SJCRH30 (cell line): Measurements from ENCODE around the gene SCAF11. TPM values are rescaled to one million over a fixed set of nuclear protein-coding genes. Genes with fewer than 3 reads are reported as not detected.

Experiments
- DNase-seq, 2 experiments: peaks; one replicate each; pipeline ENCODE4 v3.0.0-alpha.2; 2015 to 2020
- H3K27ac ChIP-seq: fragments of 250-450 bp; sonication (Bioruptor Pico); 2 replicates; pipeline ENCODE4 v1.5.1; 2020; ENCODE audit warnings: mild to moderate bottlenecking, moderate library complexity
- H3K27me3 ChIP-seq: fragments of 250-450 bp; sonication (Bioruptor Pico); 2 replicates; pipeline ENCODE4 v1.5.1; 2020; ENCODE audit warnings: mild to moderate bottlenecking, moderate library complexity
- H3K36me3 ChIP-seq: fragments of 250-450 bp; sonication (Bioruptor Pico); 2 replicates; pipeline ENCODE4 v1.5.1; 2020; ENCODE audit warnings: mild to moderate bottlenecking, moderate library complexity
- H3K4me1 ChIP-seq: fragments of 250-450 bp; sonication (Bioruptor Pico); 2 replicates; pipeline ENCODE4 v1.5.1; 2020; ENCODE audit warnings: mild to moderate bottlenecking, moderate library complexity
- H3K4me3 ChIP-seq: fragments of 250-450 bp; sonication (Bioruptor Pico); 2 replicates; pipeline ENCODE4 v1.5.1; 2020; ENCODE audit warnings: mild to moderate bottlenecking, moderate library complexity
- H3K9me3 ChIP-seq: fragments of 250-450 bp; sonication (Bioruptor Pico); replicated peaks from 2 replicates; pipeline ENCODE4 v1.5.1; 2020; ENCODE audit warnings: mild to moderate bottlenecking, moderate library complexity
- total RNA-seq: library from RNA; depleted of rRNA; stranded (reverse); fragments of >200 nt; shearing (Covaris generic); gene quantifications from 2 replicates; pipeline ENCODE4 v1.2.3, GENCODE V29; 2014

Gene SCAF11
- total RNA-seq, 1 experiment from 2014 or later = 169 TPM

DNA sequence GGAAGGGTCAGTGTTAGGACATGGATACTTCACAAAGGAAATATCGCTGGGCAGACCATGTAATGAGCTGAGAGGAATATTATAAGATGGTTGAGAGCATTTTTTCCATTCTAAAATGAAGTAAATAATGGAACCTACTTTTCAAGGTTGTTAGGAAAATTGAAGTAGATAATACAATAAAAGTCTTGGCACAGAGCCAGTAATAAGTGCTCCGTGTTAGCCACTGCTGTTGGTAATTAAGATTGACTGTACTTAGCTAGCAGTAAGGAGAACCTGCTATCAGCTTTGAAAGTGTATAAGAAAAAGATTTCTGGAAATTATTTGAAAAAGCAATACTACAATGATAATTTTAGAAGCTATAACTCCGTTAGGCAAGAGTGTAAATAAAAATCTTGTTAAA, 77.6 kb downstream of the SCAF11 start:
- no peaks in the 10 kb centered on the region for H3K9me3 ChIP-seq
- H3K27ac ChIP-seq = no peak overlapping the region
- no peaks in the 10 kb centered on the region for H3K27me3 ChIP-seq
- DNase-seq = no peak
- peaks cover 18% of the 10 kb centered on the region for H3K36me3 ChIP-seq
- no peaks in the 10 kb centered on the region for H3K4me1 ChIP-seq
- H3K4me3 ChIP-seq = no peak overlapping the region

DNA sequence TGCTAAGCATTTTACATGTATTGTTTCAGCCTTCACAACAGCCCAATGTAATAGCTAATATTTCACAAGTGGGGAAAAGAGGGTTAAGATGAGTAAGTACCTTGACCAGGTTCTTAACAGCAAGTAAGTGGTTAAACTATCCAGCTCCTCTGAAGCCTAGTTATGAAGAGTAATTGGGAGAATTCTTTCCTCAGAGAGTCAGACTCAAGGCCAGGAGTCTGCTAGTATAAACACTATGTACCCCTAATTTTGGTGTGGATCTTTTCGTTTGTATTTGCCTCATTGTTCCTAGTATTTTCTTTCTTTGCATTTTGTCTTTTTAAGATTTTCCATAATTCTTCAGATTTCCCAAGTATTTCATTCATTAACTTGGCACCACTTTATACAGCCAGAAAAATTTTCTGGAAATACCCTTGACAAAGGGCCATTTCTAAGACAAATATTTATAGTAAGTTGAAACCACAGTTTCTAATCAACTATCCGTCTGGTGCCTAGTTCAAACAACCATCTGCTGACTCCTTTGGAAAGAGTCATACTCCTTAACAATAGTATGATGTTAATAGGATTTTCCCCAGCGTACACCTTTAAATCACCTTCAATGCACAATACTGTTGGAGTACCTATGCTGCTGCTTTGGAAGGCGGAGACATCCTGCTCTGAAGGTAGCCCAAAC, 81.2 kb downstream of the SCAF11 start:
- Histone ChIP-seq H3K36me3 (peaks cover 35% of the 10 kb centered on the region), H3K9me3 (no peaks in the 10 kb centered on the region), H3K4me3 (no peak overlapping the region), H3K4me1 (no peaks in the 10 kb centered on the region), H3K27me3 (no peaks in the 10 kb centered on the region), H3K27ac (no peak overlapping the region)
- no peak for DNase-seq

DNA sequence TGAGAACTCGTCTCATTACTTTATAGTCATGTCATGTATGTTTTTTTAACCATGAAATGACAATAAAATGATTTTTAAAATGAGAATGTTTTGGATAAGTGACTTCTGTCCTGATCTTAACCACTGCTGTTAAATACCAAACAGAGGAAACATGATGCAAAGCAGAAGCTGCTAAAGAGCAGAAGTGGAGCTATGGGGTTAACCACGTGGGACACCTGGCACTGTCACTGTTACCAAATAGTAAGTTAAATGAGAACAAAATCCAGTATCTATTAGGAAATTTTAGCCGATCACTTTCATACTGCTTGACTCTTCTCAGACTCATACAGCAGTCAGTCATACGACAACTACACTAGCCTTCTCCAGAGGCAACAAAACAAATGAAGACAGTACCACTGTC, 82.4 kb downstream of the SCAF11 start:
- DNase-seq = no peak
- Histone ChIP-seq H3K27ac (no peak overlapping the region), H3K36me3 (peaks cover 40% of the 10 kb centered on the region), H3K9me3 (no peaks in the 10 kb centered on the region), H3K4me3 (no peak overlapping the region), H3K4me1 (no peaks in the 10 kb centered on the region), H3K27me3 (no peaks in the 10 kb centered on the region)

DNA sequence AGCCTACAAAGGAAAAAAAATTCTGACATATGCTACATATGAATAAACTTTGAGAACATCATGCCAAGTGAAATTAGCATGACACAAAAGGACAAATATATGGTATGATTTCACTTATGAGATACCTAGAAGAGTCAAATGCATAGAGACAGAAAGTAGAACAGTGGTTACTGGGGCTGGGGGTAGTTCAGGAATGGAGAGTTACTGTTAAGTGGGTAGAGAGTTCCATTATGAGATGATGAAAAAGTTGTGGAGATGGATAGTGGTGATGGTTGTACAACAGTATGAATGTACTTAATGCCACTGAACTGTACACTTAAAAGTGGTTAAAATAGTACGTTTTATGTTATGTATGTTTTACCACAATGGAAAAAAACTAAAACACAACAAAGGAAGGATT, 92.3 kb downstream of the SCAF11 start:
- Histone ChIP-seq H3K4me3 (no peak overlapping the region), H3K27me3 (no peaks in the 10 kb centered on the region), H3K9me3 (no peaks in the 10 kb centered on the region), H3K36me3 (peaks cover 59% of the 10 kb centered on the region), H3K27ac (no peak overlapping the region), H3K4me1 (no peaks in the 10 kb centered on the region)
- no peak for DNase-seq

DNA sequence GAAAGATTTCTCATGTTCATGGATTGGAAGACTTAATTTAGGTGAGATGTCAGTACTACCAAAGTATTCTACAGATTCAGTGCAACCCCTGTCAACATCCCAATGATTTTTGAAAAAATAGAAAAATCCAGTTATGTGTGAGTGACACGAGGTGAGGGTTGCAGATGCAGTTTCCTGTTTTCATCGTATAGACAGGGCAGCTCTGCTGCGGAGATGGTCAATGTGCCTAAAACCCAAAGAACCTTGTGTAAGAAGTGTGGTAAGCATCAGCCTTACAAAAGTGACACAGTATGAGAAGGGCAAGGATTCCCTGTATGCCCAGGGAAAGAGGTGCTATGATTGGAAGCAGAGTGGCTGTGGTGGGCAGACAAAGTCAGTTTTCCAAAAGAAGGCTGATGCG, 94.4 kb downstream of the SCAF11 start:
- H3K36me3 ChIP-seq = peaks cover 74% of the 10 kb centered on the region

DNA sequence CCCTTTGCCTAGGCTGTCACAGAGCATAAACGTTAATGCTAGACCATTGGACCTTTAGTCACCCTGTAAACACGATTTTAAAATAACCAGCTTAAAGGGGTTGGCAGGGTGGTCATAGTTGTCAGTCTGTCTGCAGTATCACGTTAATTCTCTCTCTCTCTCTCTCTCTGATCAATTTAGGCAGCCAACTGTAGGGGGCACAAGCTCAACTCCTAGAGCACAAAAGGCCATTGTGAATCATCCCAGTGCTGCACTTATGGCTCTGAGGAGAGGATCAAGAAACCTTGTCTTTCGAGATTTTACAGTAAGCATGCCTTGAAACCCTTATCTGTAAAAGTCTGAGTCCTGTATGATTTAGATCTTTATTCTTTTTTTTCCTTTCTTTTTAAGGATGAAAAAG, 97.1 kb downstream of the SCAF11 start:
- no peaks in the 10 kb centered on the region for H3K27me3 ChIP-seq
- no peaks in the 10 kb centered on the region for H3K9me3 ChIP-seq
- H3K27ac ChIP-seq = no peak overlapping the region
- no peak overlapping the region for H3K4me3 ChIP-seq
- peak in 1 of 2 experiments; percentile 50 for DNase-seq
- no peaks in the 10 kb centered on the region for H3K4me1 ChIP-seq
- H3K36me3 ChIP-seq = peaks cover 57% of the 10 kb centered on the region

More for the DNA sequence above, 94.4 kb downstream of the SCAF11 start:
- H3K27me3 ChIP-seq = no peaks in the 10 kb centered on the region
- DNase-seq = no peak
- no peak overlapping the region for H3K27ac ChIP-seq
- no peaks in the 10 kb centered on the region for H3K9me3 ChIP-seq
- H3K4me1 ChIP-seq = no peaks in the 10 kb centered on the region
- no peak overlapping the region for H3K4me3 ChIP-seq

DNA sequence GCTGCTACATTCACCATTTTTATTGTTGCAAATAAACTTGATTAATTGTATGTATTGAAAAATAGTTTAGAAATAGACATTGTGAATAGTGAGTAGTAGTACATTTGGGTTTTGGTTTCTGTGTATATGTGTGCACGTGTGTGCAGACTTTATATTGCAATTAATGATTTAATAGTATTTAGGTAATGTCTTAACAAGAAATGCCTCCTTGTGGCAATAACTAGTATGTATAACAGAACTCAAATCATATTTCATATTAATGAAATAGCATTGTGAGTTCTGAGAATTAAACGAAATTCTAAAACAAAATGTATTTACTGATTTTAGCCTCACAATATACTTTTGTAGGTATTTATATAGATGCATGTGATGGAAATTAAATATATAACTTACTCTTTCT, 100.1 kb downstream of the SCAF11 start:
- DNase-seq = no peak
- Histone ChIP-seq H3K36me3 (peaks cover 50% of the 10 kb centered on the region), H3K4me1 (no peaks in the 10 kb centered on the region), H3K4me3 (no peak overlapping the region), H3K9me3 (no peaks in the 10 kb centered on the region; the same call in 1 of the 2 replicates), H3K27me3 (no peaks in the 10 kb centered on the region), H3K27ac (no peak overlapping the region)

DNA sequence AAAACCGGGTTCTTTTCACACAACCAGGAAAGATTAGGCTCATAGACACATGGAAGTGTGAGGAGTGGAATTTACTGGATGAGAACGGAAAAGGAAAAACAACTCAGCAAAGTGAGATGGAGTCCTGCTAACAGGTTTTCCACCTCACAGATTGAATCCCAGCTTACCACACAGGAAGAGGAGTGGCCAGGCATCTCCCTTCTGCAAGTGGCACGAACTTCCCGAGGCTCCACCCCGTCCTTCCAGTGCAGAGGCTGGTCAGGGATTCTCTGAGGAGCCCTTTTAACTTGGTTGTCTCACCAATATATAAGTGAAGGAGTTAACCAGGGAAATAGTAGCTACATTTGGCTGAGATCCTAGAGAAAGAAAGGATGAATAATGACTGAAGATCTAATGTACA, 102.8 kb downstream of the SCAF11 start:
- no peak overlapping the region for H3K27ac ChIP-seq
- peaks cover 35% of the 10 kb centered on the region for H3K36me3 ChIP-seq
- H3K9me3 ChIP-seq = no peaks in the 10 kb centered on the region; the same call in 1 of the 2 replicates
- H3K4me3 ChIP-seq = no peak overlapping the region
- H3K4me1 ChIP-seq = no peaks in the 10 kb centered on the region
- DNase-seq = no peak
- no peaks in the 10 kb centered on the region for H3K27me3 ChIP-seq

DNA sequence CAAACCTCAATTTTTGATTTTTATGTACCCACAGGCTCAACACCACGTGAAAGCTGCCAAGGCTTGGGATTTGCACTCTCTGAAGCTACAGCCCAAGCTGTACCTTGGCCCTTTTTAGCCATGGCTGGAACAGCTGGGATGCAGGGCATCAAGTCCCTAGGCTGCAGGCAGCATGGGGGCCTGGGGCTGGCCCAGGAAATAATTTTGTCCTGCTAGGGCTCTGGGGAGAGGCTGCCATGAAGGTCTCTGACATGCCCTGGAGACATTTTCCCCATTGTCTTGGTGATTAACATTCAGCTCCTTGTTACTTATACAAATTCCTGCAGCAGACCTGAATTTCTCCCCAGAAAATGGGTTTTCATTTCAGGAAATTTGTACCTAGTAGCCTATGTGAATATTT, 103.7 kb downstream of the SCAF11 start:
- peaks cover 31% of the 10 kb centered on the region for H3K36me3 ChIP-seq
- no peaks in the 10 kb centered on the region; the same call in 1 of the 2 replicates for H3K9me3 ChIP-seq
- H3K27me3 ChIP-seq = no peaks in the 10 kb centered on the region
- no peaks in the 10 kb centered on the region for H3K4me1 ChIP-seq
- H3K27ac ChIP-seq = no peak overlapping the region
- DNase-seq = no peak
- no peak overlapping the region for H3K4me3 ChIP-seq

DNA sequence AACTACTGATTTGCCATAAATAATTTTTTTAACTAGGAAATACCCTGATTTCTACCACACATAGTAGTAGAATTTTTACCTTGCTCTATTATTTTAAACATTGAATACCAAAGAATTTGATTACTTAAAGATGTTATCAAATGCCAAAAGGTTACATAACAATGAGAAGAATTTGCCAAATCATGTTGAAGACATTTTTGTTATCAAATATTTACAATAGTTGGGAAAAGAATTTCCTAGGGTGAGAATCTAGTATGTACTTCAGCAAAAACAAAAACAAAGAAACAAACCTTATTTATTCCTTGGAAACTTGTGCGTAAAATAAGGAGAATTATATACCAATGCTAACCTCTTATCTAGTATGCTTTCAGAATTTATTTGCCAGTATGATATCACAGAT, 107.2 kb downstream of the SCAF11 start:
- H3K9me3 ChIP-seq = no peaks in the 10 kb centered on the region; the same call in 1 of the 2 replicates
- H3K4me1 ChIP-seq = no peaks in the 10 kb centered on the region
- no peak for DNase-seq
- H3K4me3 ChIP-seq = no peak overlapping the region
- H3K27me3 ChIP-seq = no peaks in the 10 kb centered on the region
- no peak overlapping the region for H3K27ac ChIP-seq
- H3K36me3 ChIP-seq = peaks cover 29% of the 10 kb centered on the region

DNA sequence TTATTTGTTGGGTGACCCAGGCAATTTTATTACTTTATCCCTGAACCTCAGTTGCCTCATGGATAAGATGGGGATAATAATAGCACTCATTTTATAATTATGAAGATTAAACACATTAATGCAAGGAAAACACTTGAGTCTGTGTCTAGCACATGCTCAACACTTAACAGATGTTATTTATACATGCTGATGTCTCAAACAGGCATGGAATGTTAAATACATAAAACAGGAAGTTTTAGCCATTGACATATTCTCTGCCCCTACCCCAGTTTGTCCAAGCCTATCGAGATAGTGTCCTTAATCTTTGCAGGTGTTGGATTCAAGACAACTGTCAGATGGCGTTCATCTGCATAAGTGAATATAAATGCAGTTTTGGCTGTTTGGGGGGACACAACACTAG, 109.8 kb downstream of the SCAF11 start:
- DNase-seq = no peak
- H3K4me3 ChIP-seq = no peak overlapping the region

DNA sequence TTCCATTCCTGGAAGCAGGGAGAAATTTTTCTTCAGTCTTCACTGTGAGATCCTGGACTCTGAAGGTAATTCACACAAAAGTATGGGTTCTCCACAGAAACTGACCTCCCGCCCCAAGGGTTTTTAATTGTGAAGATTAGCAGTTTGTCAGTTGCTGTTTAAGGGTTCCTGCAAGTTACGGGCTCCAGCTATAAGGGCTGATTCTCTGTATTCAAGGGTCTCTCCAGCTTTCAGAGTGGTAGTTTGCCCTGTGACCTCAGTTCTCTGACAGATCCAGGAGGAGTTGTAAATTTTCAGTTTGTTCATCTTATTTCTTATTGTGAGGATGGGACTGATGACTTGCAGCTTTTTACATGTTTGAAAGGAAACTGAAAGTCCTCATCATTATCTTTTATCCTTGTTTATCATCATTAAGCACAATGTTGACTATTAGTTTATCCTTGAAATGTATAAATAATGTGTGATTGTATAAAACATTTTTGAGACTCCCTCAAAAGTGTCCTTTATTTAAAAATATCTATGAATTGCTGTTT, 110.9 kb downstream of the SCAF11 start:
- DNase-seq = no peak
- Histone ChIP-seq H3K36me3 (peaks cover 20% of the 10 kb centered on the region), H3K27ac (no peak overlapping the region)

More for the DNA sequence above, 109.8 kb downstream of the SCAF11 start:
- Histone ChIP-seq H3K9me3 (no peaks in the 10 kb centered on the region; the same call in 1 of the 2 replicates), H3K27ac (no peak overlapping the region), H3K36me3 (peaks cover 19% of the 10 kb centered on the region), H3K4me1 (no peaks in the 10 kb centered on the region), H3K27me3 (no peaks in the 10 kb centered on the region)

DNA sequence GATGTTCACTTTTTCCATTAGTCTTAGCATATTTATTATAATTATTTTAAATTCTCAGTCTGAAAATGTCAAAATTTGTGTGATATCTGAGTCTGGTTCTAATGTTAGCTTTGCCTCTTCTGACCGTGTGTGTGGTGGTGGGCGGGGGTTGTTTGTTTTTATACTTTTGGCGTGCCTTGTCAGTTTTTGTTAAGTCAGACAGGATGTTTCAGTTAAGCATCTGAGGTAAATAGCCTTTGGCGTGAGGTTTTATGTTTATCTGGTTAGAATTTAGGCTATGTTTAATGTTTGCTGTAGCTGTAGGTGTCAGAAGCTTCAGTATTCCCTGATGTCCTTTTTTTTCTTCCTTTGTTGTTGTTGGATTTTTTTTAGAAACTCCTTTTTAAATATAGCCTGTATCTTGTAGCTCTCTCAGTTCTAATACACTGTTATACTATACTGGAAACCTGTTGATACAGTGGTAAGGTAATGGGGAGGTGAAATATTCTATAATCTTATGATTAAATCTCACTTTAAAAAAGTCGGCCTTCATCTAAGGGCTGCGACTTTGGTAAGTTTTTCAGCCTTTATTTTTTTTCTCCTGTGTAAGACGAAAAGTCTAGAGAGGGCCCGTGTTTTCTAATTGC, 111.6 kb downstream of the SCAF11 start:
- no peak for DNase-seq

More for the DNA sequence above, 110.9 kb downstream of the SCAF11 start:
- Histone ChIP-seq H3K4me1 (no peaks in the 10 kb centered on the region), H3K9me3 (no peaks in the 10 kb centered on the region), H3K27me3 (no peaks in the 10 kb centered on the region), H3K4me3 (no peak overlapping the region)

DNA sequence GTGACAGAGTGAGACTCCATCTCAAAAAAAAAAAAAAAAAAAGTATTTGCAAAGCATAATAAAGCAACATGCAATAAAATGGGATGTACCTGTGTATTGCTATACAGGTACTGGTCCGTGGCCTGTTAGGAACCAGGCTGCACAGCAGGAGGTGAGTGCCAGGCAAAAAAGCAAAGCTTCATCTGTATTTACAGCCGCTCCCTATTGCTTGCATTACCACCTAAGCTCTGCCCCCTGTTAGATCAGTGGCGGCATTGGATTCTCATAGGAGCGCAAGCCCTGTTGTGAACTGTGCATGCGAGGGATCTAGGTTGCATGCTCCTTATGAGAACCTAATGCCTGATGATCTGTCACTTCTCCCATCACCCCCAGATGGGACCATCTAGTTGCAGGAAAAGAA, 113.3 kb downstream of the SCAF11 start:
- Histone ChIP-seq H3K4me3 (no peak overlapping the region), H3K27me3 (no peaks in the 10 kb centered on the region), H3K27ac (no peak overlapping the region), H3K4me1 (no peaks in the 10 kb centered on the region), H3K9me3 (no peaks in the 10 kb centered on the region), H3K36me3 (peaks cover 26% of the 10 kb centered on the region)
- DNase-seq = no peak

More for the DNA sequence above, 111.6 kb downstream of the SCAF11 start:
- Histone ChIP-seq H3K36me3 (peaks cover 27% of the 10 kb centered on the region), H3K27me3 (no peaks in the 10 kb centered on the region), H3K4me3 (no peak overlapping the region), H3K27ac (no peak overlapping the region), H3K9me3 (no peaks in the 10 kb centered on the region), H3K4me1 (no peaks in the 10 kb centered on the region)

DNA sequence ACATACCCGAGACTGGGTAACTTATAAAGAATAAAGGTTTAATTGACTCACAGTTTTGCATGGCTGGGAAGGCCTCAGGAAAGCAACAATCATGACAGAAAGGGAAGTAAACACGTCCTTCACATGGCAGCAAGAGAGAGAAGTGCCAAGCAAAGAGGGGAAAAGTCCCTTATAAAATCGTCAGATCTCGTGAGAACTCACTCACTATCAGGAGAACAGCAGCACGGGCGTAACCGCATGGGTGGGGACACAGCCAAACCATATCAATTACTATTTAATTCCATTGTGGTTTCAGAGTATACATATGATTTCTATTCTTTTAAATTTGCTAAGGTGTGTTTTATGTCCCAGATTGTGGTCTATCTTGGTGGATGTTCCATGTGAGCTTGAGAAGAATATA, 117.9 kb downstream of the SCAF11 start:
- Histone ChIP-seq H3K4me3 (no peak overlapping the region), H3K27ac (no peak overlapping the region)
- no peak for DNase-seq

More for the DNA sequence above, 117.9 kb downstream of the SCAF11 start:
- Histone ChIP-seq H3K27me3 (no peaks in the 10 kb centered on the region), H3K9me3 (no peaks in the 10 kb centered on the region), H3K4me1 (no peaks in the 10 kb centered on the region), H3K36me3 (peaks cover 31% of the 10 kb centered on the region; the same call in 1 of the 2 replicates)
